Endodermal cell (in vitro differentiated cells): Measurements from ENCODE around the gene UTP15. TPM values are rescaled to one million over a fixed set of nuclear protein-coding genes. Genes with fewer than 3 reads are reported as not detected.

ENCODE experiments used
- DNase-seq: peaks from one replicate; pipeline ENCODE4 v3.0.0-alpha.2; 2017
- H3K27ac ChIP-seq: 2 replicates; pipeline ENCODE4 v1.5.1; 2013; ENCODE audit warnings: mild to moderate bottlenecking, low read depth, low read length, moderate library complexity
- H3K27me3 ChIP-seq: 2 replicates; pipeline ENCODE4 v1.6.1; 2013; ENCODE audit warnings: mild to moderate bottlenecking, low read length, moderate library complexity; ENCODE audit not compliant: insufficient read depth, control insufficient read depth, poor library complexity, severe bottlenecking
- H3K36me3 ChIP-seq: 2 replicates; pipeline ENCODE4 v1.7.0; 2013; ENCODE audit warnings: mild to moderate bottlenecking, low read length, moderate library complexity; ENCODE audit not compliant: control insufficient read depth, insufficient read depth
- H3K4me1 ChIP-seq: one replicate; pipeline ENCODE4 v1.7.0; 2013; ENCODE audit warnings: low read length; ENCODE audit not compliant: control insufficient read depth, insufficient read depth
- H3K4me3 ChIP-seq: 2 replicates; pipeline ENCODE4 v1.5.1; 2013; ENCODE audit warnings: mild to moderate bottlenecking, low read length, moderate library complexity
- H3K9ac ChIP-seq: 2 replicates; pipeline ENCODE4 v1.6.1; 2013; ENCODE audit warnings: mild to moderate bottlenecking, low read length, moderate library complexity; ENCODE audit not compliant: poor library complexity, severe bottlenecking; ENCODE audit errors: extremely low read depth
- H3K9me3 ChIP-seq: 2 replicates; pipeline ENCODE4 v1.6.1; 2013; ENCODE audit warnings: mild to moderate bottlenecking, low read length, moderate library complexity; ENCODE audit not compliant: control insufficient read depth
- H3K27ac Mint-ChIP-seq: 2 replicates; pipeline ENCODE4 v1.8.0; 2020; ENCODE audit warnings: mixed read lengths
- H3K27me3 Mint-ChIP-seq: 2 replicates; pipeline ENCODE4 v1.8.0; 2021; ENCODE audit warnings: mild to moderate bottlenecking, mixed read lengths; ENCODE audit not compliant: insufficient read depth
- H3K36me3 Mint-ChIP-seq: 2 replicates; pipeline ENCODE4 v1.8.0; 2020; ENCODE audit warnings: low read depth, mixed read lengths
- H3K4me1 Mint-ChIP-seq: 2 replicates; pipeline ENCODE4 v1.8.0; 2020; ENCODE audit warnings: mixed read lengths
- H3K4me3 Mint-ChIP-seq: 2 replicates; pipeline ENCODE4 v1.8.0; 2020; ENCODE audit warnings: mild to moderate bottlenecking, moderate library complexity, mixed read lengths
- H3K9me3 Mint-ChIP-seq: 2 replicates; pipeline ENCODE4 v1.8.0; 2020; ENCODE audit warnings: mild to moderate bottlenecking, mixed read lengths
- CTCF ChIP-seq: fragments of 200-600 bp; sonication (generic); conservative IDR thresholded peaks from 2 replicates; pipeline ENCODE4 v1.5.0; 2021; ENCODE audit warnings: antibody characterized with exemption, mild to moderate bottlenecking
- WGBS, 2 experiments: methylation state at CpG; one replicate each; pipeline versions ENCODE4 v1.1.5 to v1.1.7; 2013; ENCODE audit warnings: missing lambda C conversion rate in 2 of 2, mixed read lengths in 1 of 2; ENCODE audit not compliant: insufficient coverage in 1 of 2, insufficient read length in 1 of 2; 5-methylcytosine and 5-hydroxymethylcytosine counted together
- total RNA-seq, 2 donors: library from RNA; stranded (reverse); fragmentation: NEBNext Ultra II Directional in 1 of 2; extraction: Animal tissue kit (Norgen Biotek cat#: 25700) in 1 of 2; gene quantifications; 2 replicates in 1 of 2; 3 replicates in 1 of 2; pipeline ENCODE4 v1.2.1, GENCODE V29; 2021

Gene UTP15
- total RNA-seq, 2 donors from 2014 or later: 24.7 to 28.3 TPM

- Histone ChIP-seq H3K27ac (no peak overlapping the region), H3K9me3 (no peaks in the 10 kb centered on the region), H3K4me1 (no peaks in the 10 kb centered on the region), H3K4me3 (no peak overlapping the region), H3K9ac (no peak overlapping the region), H3K27me3 (no peaks in the 10 kb centered on the region), H3K36me3 (no peaks in the 10 kb centered on the region)
- H3K4me1 Mint-ChIP-seq: no peaks in the 10 kb centered on the region
- peaks cover 5% of the 10 kb centered on the region for H3K9me3 Mint-ChIP-seq
- H3K4me3 Mint-ChIP-seq: no peak overlapping the region
- DNase-seq: no peak
- no peaks in the 10 kb centered on the region for H3K36me3 Mint-ChIP-seq
- H3K27ac Mint-ChIP-seq: no peak overlapping the region
- no peaks in the 10 kb centered on the region for H3K27me3 Mint-ChIP-seq
- TF ChIP-seq CTCF: no peak
These were observed 41.7 kb downstream of the UTP15 start for GRCh38 chr5:73607228-73607627.

GRCh38 chr5:73612799-73613198 is 47.3 kb downstream of the UTP15 start:
- H3K4me3 ChIP-seq: no peak overlapping the region
- H3K27me3 Mint-ChIP-seq: no peaks in the 10 kb centered on the region
- H3K36me3 Mint-ChIP-seq: no peaks in the 10 kb centered on the region
- no peak overlapping the region for H3K27ac Mint-ChIP-seq
- 91 to 94% methylated on average over 3 of the region's 3 CpGs for WGBS, 2 experiments
- no peaks in the 10 kb centered on the region for H3K9me3 ChIP-seq
- H3K4me3 Mint-ChIP-seq: no peak overlapping the region
- no peak for TF ChIP-seq CTCF
- H3K4me1 Mint-ChIP-seq: no peaks in the 10 kb centered on the region
- DNase-seq: no peak
- no peaks in the 10 kb centered on the region for H3K4me1 ChIP-seq
- H3K9me3 Mint-ChIP-seq: peaks cover 5% of the 10 kb centered on the region
- no peak overlapping the region for H3K27ac ChIP-seq
- no peaks in the 10 kb centered on the region for H3K36me3 ChIP-seq
- H3K9ac ChIP-seq: no peak overlapping the region
- no peaks in the 10 kb centered on the region for H3K27me3 ChIP-seq

- H3K27me3 Mint-ChIP-seq: no peaks in the 10 kb centered on the region
- Histone ChIP-seq H3K9ac (no peak overlapping the region), H3K4me3 (no peak overlapping the region), H3K36me3 (no peaks in the 10 kb centered on the region), H3K27me3 (no peaks in the 10 kb centered on the region), H3K4me1 (no peaks in the 10 kb centered on the region), H3K27ac (no peak overlapping the region), H3K9me3 (no peaks in the 10 kb centered on the region)
- H3K4me3 Mint-ChIP-seq: no peak overlapping the region
- H3K9me3 Mint-ChIP-seq: peaks cover 5% of the 10 kb centered on the region
- no peaks in the 10 kb centered on the region for H3K36me3 Mint-ChIP-seq
- 67 to 88% methylated on average over 1 to 2 of the region's 2 CpGs for WGBS, 2 experiments
- no peak overlapping the region for H3K27ac Mint-ChIP-seq
- DNase-seq: no peak
- TF ChIP-seq CTCF: no peak
- H3K4me1 Mint-ChIP-seq: no peaks in the 10 kb centered on the region
These were observed 49.5 kb downstream of the UTP15 start for GRCh38 chr5:73615085-73615484.
